ENCODE measurements around the gene PTS.
A peak's percentile ranks its signal among the peaks of the same experiment; 100 is the strongest.
"Not testable (repeated sequence)": the region's sequence is repeated elsewhere in the genome, so short reads cannot be mapped to it uniquely, and the experiment has no call there.

Gene PTS

DNA sequence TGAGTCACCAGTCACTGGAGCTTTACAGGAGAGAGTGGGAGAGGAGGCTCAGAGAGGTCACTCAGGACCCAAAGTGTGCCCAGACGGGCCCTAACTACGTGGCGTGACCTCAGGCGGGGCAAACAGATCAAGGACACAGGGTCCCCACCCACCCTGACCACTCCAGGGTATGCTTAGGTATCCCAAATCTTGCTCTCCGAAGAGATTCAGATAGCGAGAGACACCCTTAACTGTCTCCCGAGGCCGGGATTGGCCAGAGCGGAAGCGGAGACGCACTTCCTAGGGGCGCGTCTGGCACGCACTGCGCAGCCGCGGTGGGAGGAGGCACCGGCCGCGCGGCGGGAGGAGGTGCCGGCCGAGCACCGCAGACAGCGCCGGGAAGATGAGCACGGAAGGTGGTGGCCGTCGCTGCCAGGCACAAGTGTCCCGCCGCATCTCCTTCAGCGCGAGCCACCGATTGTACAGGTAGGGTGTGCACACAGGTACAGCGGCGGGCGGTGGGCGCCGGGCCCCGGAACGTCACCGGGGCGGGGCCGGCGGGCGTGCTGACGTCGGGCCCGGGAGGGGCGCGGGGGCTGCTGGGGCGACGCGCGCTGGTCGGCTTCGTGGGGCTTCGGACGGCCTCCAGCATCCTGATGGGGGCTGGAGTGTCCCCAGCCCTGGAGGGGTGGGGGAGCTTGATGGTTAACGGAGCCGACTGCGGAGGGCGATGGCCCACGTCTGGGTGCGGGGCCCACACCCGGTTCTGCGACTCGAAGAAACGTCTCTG is at the start of gene PTS:
Gene PTS (plus strand): TSS at position 367 of the 769 bp plus-strand sequence. CDS start 16 bp downstream, at position 383.
- peak; percentile 58 to 78 (median 64) for DNase-seq (ENCODE audit: low read depth in 2 of 3, low spot score in 1 of 3)

DNA sequence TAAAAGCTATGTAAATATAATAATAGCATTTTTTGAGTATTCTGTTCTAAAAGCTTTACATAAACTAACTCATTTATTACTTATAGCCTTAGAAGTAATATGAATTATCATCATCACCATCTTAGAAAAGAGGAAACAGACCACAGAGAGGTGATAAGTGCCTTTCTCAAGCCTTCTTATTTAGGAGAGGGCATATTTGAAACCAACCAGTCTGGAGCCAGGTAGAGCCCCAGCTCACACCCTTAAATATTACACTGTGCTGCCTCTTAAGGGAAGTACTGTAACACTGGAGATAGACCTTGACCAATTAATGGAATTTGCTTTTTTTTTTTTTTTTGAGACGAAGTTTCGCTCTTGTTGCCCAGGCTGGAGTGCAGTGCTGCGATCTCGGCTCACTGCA is 48.6 kb upstream of the PTS start:
- DNase-seq (ENCODE audit: low read depth in 2 of 3, low spot score in 1 of 3): no peak

DNA sequence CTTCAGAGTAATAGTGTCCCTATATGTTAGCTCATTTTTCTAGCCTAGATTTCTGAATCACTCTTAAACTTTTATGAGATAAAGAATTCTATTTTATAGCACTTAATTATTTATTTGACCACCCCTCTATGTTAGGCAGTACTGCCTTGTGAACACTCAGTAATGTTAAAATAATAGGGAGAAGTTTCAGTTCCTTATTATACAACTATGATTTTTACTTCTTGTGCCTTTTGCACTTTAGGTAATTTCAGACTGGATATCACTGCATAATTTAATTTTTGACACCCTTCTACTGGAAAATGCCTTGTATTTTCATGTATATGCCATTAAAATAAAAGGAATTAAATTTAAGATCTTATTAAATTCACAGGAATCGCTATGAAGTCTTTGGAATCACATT is 47.8 kb upstream of the PTS start:
- no peak for DNase-seq (ENCODE audit: low read depth in 2 of 3, low spot score in 1 of 3)

DNA sequence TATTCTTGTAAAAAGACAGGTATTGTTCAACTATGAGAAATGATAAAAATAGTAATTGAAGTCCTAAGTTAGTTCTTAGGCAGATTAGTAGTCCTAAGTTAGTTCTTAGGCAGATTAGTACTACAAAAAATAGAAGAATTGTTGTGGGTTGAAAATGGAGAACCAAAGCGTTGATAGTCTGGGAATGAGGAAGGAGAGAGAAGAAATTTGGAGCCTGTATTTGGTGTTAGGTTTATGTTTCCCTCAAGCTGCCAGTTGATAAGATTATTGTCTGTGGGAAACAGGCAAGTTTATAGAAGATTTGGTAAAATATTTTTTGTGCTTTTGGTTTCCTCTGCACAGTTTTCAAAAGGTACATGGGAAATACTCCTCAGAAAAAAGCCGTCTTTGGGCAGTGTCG is 47.3 kb upstream of the PTS start:
- DNase-seq (ENCODE audit: low read depth in 2 of 3, low spot score in 1 of 3): no peak

DNA sequence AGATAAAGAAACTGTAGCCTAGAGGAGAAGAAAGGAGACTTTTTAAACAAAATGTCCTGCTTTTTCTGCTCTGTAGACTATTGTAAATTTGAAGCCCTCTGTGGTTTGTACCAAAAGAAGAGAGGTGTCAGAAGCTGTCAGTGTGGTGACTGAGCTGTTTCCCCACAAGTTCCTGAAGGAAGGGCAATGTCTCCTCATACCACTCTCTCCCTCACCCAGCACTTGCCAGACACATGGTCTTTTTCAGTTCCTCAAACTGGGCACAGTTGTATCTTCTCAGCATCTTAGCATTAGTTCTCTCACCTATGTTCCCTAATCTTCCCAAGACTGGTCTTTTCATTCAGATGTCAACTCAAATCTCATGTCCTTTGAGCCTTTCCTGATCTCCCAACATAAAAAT is 46.6 kb upstream of the PTS start:
- DNase-seq (ENCODE audit: low read depth in 2 of 3, low spot score in 1 of 3): no peak

DNA sequence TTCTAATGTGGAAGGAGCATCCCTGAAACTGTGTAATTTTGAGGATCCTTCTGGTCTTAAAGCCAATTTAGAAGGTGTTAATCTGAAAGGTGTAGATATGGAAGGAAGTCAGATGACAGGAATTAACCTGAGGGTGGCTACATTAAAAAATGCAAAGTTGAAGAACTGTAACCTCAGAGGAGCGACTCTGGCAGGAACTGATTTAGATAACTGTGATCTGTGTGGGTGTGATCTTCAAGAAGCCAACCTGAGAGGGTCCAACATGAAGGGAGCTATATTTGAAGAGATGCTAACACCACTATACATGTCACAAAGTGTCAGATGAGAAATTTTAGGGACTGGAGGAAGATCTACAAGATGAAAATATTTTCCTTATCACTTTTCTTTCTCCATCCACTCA is 43.4 kb upstream of the PTS start:
- DNase-seq (ENCODE audit: low read depth in 2 of 3, low spot score in 1 of 3): no peak

DNA sequence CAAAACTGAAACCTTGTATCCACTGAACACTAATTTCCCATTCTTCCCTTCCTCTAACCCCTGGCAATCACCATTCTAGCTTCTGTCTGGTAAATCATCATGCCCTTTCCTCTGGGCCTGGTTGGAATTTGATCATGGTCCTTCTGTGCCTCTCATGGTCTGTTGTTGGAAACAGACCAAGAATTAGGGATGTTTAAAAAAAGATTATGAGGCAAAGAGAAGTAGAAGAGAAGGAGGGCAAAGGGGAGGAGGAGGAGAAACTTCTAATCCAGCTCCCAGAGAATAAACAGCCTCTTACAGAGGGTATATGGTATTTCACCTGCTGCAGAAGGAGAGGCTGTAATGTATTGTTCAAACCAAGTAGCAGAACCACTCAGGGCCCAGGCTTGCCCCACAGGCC is 40.3 kb upstream of the PTS start:
- no peak for DNase-seq (ENCODE audit: low read depth in 2 of 3, low spot score in 1 of 3)

DNA sequence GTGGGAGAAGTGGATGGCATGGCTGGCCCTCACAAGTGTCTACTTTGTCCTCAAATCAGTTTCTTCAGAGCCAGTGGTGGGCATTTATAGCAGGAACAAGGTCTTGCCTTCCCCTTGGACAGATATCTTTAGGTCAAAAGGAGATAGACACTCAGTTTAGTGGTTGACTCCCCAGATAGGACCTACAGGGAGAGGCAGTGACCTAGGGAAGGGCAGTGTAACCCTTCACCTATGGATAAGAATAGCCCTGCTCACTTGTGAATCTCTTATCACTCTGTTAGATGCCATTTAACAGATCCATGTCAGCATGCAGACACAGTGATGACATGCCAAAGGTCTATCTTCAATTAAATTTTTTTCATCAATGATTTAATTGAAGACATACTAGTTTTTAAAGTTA is 39.9 kb upstream of the PTS start:
- no peak for DNase-seq (ENCODE audit: low read depth in 2 of 3, low spot score in 1 of 3)

DNA sequence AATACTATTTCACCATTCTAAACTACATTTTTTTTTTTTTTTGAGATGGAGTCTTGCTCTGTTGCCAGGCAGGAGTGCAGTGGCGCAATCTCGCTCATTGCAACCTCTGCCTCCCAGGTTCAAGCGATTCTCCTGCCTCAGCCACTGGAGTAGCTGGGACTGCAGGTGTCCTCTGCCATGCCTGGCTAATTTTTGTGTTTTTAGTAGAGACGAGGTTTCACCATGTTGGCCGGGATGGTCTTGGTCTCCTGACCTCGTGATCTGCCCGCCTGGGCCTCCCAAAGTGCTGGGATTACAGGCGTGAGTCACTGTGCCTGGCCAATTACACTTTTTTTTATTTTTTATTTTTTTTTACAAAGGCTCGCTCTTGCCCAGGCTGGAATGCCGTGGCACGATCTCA is 31.1 kb upstream of the PTS start:
- not testable (repeated sequence) for DNase-seq (ENCODE audit: low read depth in 2 of 3, low spot score in 1 of 3)

DNA sequence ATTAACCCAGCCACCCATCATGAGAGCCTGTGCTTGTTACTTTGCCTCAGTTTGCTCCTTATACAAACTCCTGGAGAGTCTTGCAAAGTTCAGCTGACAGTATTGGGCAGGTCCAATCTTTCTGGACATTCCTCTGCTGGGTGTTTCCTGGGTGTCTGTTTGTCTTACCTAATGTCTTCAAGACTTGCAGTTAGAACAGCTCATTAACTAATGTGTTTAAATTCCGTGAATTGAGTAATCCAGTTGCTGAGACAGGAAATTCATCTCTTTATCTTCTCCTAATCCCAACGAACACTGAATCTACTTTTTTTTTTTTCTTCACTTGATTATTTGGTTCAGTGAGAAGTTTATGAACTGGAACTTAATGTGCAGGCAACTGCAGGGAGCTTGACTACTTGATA is 30.3 kb upstream of the PTS start:
- DNase-seq (ENCODE audit: low read depth in 2 of 3, low spot score in 1 of 3): no peak

DNA sequence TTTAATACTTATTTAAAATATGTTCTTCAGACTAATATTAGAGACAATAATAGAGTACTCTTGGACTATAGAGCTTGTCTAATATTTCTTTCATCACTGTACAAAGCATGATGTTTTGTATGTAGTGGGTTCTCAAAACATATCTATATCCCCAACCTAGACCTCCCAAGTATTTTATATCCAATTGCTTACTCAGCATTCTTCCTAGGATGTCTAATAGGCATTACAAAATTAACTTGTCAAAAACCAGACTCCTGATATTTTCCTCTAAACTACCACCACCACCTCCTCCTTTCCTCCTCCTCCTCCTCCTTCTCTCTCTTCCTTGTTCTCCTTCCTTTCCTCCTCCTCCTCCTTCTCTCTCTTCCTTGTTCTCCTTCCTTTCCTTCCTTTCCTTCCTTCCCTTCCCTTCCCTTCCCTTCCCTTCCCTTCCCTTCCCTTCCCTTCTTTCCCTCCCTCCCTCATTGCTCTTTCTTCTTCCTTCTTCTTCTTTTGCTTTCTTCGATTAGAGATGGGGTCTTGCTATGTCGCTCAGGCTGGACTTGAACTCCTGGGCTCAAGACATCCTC is 29.6 kb upstream of the PTS start:
- DNase-seq (ENCODE audit: low read depth in 2 of 3, low spot score in 1 of 3): no peak

DNA sequence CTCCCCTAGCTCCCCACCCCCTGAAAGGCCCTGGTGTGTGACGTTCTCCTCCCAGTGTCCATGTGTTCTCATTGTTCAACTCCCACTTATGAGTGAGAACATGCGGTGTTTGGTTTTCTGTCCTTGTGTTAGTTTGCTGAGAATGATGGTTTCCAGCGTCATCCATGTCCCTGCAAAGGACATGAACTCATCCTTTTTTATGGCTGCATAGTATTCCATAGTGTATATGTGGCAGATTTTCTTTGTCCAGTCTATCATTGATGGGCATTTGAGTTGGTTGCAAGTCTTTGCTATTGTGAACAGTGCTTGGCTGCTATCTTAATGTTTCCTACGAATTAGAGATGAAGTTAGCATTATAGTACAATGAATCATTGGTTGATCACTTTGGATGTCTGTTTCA is 27.1 kb upstream of the PTS start:
- DNase-seq (ENCODE audit: low read depth in 2 of 3, low spot score in 1 of 3): not testable (repeated sequence)

DNA sequence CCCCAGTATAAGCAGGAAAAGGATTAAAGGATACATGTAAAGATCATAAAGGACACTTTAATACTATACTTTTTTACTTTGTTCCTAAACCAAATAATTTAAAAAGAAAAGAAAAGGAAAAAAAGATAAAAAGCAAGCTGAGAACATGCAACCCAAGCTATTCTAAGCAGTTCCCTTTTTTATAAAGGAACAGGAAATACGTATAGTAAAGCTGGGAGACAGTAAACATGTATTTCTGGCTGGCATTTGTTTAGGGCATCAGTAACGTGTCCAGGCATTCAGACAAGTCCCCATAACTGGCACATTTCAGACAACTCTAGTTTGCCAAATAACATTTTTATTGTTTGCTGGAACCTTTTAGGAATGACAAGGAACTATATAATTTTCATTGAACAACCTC is 26.0 kb upstream of the PTS start:
- DNase-seq (ENCODE audit: low read depth in 2 of 3, low spot score in 1 of 3): no peak

DNA sequence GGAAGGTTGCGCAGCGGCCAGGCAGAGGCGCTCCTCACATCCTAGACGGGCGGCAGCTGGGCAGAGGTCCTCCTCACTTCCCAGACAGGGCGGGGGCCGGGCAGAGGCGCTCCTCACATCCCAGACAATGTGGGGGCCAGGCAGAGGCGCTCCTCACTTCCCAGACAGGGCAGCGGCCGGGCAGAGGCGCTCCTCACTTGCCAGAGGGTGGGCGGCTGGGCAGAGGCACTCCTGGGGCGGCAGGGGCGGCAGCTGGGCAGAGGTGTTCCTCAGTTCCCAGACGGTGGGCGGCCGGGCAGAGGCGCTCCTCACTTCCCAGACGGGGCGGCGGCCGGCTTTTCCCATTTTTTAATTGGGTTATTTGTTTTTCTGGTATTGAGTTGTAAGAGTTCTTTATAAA is 20.2 kb upstream of the PTS start:
- no peak for DNase-seq (ENCODE audit: low read depth in 2 of 3, low spot score in 1 of 3)

DNA sequence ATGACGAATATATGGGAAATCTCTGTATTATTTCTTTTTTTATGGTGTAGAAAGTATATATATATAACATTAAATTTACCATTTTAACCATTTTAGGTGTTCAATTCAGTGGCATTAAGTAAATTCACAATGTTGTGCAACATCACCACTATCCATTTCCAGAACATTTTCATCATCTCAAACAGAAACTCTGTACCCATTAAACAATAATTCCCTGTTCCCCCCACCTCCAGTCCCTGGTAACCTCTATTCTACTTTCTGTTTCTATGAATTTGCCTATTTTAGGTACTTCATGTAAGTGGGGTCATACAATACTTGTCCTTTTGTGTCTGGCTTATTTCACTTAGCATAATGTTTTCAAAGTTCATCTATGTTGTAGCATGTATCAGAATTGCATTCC is 15.3 kb upstream of the PTS start:
- DNase-seq (ENCODE audit: low read depth in 2 of 3, low spot score in 1 of 3): no peak

DNA sequence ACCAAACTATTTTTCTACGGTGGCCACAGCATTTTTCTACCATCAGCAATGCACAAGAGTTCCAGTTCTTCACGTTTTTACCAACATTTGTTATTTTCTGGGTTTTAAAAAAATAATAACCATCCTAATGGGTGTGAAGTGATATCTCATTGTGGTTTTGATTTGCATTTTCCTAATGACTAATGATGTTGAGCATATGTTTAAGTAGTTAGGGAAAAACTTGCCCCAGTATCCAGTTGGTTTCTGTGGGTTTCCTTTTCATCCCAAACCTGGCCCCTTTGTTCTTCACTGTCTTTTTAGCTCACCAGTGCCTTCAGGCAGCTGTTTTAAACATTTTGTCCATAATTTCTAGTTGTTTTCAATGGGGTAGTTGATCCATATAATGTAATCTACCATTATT is 14.7 kb upstream of the PTS start:
- DNase-seq (ENCODE audit: low read depth in 2 of 3, low spot score in 1 of 3): peak in 1 of 3 donors; percentile 24

DNA sequence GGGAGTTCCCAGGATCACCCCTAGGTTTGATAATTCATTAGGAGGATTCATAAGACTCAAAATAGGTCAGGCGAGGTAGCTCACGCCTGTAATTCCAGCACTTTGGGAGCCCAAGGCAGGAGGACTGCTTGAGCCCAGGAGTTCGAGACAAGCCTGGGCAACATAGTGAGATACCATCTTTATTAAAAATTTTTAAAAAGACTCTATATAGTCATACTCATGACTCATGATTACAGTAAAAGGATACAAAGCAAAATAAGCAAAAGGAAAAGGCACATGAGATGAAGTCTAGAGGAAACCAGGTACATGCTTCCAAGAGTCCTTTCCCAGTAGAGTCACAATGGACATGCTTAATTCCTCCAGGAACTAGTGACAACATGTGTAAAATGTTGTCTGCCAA is 13.9 kb upstream of the PTS start:
- DNase-seq (ENCODE audit: low read depth in 2 of 3, low spot score in 1 of 3): no peak

DNA sequence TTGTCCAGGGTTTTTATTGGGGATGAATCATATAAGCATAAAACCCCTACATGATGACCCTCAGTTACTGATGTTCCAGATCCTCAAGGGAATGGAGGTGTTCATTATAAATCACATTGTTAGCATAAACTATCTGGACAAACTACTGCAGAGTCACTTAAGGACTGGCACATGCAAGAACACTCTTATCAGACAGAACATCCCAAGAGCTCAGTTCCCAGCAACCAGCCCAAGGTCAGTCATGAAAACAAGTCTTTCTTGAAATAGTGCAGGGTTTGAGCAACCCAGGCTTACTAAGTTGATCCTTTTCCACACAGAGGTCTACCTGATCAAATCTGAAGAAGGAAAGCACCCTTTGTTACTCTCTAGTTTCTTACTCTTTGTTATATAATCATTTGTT is 13.5 kb upstream of the PTS start:
- no peak for DNase-seq (ENCODE audit: low read depth in 2 of 3, low spot score in 1 of 3)

DNA sequence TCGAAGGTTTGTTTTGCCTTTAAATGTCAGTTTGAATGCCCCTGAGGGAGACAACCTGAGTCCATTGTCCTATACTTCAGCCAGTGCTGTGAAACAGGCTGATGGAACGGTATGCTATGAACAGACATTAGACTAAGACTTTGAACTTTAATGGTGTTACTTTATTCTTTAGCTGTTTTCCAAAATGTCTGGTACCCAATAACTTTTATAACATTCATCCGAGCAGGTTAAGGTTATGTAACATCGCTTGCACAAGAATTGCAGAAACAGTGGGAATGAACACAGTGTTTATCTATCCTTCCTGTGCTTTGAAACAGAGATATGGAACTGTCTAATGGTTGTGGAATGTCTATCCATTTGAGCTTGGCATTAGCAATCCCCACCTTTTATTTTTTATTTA is 12.5 kb upstream of the PTS start:
- no peak for DNase-seq (ENCODE audit: low read depth in 2 of 3, low spot score in 1 of 3)

DNA sequence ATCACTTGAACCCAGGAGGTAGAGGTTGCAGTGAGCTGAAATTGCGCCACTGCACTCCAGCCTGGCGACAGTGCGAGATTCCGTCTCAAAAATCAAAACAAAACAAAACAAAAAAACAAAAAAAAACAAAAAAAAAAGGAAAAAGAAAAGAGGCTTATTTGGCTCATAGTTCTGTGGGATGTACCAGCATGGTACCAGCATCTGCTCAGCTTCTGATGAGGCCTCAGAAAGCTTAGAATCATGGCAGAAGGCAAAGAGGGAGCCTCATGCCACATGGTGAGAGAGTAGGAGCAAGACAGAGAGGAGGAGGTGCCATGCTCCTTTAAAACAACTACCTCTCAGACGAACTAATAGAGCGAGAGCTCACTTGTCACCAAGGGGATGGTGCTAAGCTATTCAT is 10.6 kb upstream of the PTS start:
- no peak for DNase-seq (ENCODE audit: low read depth in 2 of 3, low spot score in 1 of 3)

DNA sequence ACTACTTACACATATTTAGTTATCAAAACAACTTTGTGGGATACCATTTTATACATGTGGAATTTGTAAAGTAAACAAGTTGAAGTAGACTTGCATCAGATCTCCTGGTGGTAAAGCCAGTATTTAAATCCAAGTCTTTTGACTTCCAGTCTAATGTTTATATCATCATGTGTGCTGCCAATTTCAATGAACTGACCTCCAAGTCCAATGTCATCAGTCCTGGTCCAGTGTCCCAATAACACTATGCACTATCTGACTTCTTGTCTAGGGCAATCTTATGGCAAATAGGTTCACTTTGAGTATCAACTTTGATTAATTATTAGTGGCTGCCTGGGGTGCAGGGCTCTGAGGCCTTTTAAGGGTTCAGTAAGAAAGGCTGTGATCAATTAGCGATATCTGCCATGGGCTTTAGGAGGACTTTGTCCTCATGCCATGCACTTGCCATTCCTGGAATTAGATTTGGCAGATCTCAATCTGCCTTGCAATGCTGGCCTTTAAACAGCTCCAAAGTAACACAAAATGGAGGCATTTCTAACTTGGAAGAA is 9.6 kb upstream of the PTS start:
- no peak for DNase-seq (ENCODE audit: low read depth in 2 of 3, low spot score in 1 of 3)

DNA sequence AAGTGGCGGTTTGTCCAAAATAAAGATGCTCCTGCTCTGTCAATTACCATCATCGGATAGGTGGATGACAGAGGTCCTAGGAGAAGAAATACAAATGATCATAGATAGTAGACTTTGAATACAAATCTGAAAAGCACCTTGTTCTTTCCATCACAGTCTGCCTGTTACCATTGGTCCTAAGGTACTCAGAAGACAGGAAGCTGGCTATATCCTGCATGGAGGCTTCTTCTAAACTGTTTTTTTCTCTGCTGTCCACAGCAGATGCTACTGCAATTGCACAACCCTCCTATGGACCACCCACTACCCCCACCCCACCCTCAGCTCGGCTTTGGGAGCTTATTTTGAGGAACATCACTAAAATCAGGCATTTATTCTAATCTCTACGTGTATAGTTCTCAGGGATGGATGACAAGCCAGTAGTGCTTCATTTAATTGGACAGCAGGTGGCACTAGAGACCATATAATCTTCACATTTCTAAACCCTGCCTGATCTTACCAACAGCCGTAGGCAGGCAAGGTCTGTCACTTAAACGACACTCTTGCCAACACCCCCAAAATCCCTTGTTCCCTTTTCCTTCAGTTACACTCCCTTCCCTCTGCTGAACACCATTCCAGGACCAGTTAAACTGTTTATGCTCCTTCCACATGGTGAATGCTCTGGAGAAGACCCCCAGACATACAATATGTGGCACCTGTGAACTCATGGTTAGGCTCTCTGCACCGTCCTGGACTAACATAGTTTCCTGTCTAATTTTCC is 6.6 kb upstream of the PTS start:
- peak in 1 of 3 donors; percentile 62 for DNase-seq (ENCODE audit: low read depth in 2 of 3, low spot score in 1 of 3)

Measured in stimulated activated CD4-positive, alpha-beta T cell treated with anti-CD3 and anti-CD28 coated beads, Interleukin-12 subunit alpha, Interleukin-12 subunit beta, amount 100 ng/mL, for 48 hours (primary cell).